ENCODE data around the gene ATP6V1F.

ATP6V1F gene, protein sequence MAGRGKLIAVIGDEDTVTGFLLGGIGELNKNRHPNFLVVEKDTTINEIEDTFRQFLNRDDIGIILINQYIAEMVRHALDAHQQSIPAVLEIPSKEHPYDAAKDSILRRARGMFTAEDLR

DNA sequence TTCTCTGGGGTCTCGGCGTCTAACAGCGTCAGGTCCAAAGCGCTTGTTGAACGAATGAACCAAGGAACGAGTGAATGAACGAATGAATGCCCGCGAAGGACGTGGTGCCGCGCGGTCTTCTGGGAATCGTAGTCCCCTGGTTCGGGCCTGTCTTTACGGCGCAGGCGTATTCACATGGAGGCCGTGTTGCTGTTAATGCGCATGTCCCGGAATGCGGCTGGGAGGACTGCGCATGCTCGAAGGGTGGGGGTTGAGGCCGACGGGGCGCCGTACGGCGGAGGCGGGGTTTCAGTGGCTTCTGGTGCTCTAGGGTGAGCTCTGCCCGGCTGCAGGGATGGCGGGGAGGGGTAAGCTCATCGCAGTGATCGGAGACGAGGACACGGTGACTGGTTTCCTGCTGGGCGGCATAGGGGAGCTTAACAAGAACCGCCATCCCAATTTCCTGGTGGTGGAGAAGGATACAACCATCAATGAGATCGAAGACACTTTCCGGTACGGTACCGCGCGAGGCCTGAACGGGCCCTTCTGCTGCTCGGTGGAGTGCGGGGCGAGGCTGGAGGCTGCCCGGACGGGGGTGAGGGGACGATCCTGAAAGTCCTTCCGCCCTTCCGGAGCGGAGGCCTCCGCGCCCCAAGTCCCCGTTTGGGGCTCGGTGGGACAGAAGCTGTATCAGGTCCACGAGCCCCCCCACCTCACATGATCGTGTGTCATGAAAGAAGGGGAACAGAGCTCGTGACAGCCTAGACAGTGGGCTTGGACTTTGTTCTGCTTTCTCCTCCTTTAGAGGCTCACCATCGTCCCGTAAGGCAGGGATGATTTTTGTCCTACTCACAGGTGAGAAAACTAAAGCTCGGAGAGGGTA lies at the start of gene ATP6V1F:
TSS of gene ATP6V1F (plus strand) at position 286 of the 862 bp plus-strand sequence. CDS start at position 335, 49 bp downstream.
- peak; percentile 98 for DNase-seq

DNA sequence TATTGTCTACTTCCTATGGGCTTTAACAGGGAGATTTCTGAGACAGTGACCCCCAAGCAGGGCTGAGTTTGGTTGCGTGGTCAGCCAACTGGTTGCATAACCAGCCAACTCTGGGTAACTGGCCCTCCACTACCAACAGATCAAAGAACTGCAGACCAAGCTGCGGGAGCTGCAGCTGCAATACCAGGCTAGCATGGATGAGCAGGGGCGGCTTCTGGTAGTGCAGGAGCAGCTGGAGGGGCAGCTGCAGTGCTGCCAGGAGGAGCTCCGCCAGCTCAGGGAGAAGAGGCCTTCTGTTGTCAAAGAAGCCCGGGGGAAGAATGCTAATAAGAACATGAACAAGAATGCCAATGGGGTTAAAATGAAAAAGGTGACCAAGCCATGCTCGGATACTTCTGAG lies 48.2 kb upstream of the ATP6V1F start:
- DNase-seq, result no peak

DNA sequence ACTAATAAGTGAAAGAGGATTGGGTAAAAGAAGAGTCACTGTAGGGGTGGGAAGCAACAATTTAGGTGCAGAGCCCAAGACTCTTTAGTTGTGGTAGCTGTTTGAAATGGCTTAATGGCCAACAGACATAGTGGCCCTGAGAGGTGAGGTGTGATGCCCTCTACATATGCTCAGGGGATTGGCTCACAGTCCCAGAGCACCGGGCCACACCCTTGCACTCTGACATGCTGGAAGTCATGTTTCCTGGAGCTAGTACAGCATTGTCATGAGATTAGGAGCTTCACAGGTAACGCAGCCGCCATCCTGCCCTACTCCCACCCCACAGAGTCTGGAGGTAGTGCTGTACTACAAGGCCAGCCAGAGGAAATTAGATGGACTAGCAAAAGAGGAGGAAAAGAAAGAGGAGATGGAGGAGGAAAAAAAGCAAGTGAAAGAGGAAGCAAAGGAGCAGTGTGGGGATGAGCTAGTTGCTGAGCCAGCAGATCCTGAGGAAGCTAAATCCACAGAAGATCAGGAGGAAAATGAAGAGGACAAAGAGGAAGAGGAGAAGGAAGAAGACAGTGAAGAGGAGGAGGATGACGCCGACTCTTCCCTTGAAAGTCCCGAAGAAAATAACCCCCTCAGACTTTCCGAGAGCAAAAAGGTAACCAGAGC lies 47.2 kb upstream of the ATP6V1F start:
- DNase-seq, result no peak

DNA sequence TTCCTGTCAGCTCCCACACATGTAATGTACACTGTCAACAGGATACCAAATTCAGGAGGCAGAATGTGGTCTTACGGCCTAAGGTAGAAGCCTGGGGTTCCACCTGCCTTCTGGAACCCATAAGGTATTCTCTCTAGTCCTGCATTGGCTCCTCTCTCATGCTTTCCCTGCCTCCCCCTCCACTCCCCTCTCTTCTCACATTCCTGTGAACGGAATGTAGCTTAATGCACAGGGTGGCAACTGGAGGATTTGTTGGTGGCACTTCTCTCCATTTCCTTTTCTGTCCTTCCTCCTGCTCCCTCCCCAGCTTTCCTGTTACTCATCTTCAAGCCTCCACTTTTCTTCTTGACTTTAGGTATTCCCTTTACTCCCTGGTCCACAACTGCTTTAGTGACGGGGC lies 44.0 kb upstream of the ATP6V1F start:
- DNase-seq, result no peak

DNA sequence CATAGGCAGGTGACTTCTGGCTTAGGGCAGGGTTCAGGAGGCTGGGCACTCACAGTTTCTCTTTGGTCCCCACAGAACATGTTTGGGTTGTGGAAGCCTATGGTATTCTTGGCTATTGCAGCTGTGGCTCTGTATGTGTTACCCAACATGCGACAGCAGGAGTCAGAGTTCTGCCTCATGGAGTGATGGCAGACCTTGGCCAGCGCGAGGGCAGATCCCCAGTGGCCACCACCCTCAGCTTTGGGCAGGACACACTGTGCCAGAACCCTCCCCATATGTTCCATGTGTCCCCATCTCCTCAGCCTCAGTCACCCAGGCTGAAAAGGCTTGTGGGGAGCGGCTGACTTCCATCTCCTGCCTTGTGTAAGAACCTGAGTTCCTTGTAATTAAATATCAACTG lies 40.9 kb upstream of the ATP6V1F start:
- no peak for DNase-seq

DNA sequence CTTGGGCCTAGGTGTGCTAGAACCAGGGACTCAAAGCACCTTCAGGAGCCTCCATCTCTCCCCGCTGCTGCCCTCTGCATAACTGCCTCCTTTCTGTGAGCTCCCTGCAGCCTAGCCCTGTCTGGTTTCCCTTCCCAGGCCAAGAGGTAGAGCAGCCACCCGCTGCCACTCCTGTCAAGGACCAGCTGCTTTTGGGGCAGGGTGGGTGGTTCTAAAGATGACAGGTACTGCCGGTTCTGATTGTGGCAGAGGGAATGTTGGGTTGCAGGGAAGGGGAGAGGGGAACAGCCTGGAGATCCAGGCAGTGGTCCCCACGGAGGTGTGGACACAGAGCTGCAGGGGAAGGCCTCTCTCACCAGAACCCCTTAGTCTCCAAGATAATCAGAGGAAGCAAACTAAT lies 36.1 kb upstream of the ATP6V1F start:
- DNase-seq, result no peak

DNA sequence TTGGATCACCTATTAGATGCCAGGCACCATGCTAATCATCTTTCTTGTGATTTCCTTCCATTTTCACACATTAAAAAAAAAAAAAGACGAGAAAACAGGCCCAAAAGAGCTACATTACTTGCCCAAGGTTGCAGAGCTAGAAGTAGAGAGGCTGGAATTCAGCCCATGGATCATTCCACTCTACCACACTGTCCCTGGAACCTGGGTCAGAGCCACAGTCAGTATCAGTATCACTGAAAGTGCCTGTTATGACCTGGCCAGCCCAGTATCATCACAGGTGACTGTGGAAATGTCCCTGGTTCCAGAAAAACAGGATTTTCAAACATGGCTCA lies 35.8 kb upstream of the ATP6V1F start:
- DNase-seq, result no peak

DNA sequence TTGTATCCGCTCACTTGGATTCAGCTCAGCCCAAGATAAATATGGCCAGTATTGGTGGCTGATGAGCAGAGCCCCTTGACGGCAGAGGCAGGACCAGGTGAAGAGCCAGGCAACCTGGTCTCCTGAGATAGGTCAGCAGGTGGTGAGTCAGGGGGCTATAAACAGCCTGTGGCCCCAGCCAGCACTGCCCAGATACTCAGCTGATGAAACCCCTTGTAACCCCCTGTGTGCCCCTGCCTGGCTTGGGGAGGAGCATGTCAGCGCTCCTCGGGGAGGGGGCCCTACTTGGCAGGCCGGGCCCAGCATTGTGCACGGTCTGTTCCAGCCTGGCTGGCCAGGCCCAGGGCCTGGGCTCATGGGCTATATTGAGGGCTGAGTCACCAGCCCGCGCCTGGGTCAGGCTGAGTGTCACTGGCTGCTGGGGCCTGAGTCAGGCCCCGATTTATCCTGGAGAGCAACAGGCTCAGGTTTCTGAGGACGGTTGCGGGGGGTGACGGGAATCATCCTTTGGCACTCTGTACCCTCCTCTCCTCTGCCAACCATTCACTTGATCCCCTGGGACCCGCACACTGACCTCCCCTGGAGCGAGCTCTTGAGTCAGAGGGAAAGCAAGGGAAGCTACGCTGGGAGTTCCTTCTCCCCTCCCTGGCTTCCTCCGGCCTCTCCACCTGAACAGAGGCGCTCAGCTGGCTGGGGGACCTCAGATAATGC lies 35.3 kb upstream of the ATP6V1F start:
- no peak for DNase-seq

DNA sequence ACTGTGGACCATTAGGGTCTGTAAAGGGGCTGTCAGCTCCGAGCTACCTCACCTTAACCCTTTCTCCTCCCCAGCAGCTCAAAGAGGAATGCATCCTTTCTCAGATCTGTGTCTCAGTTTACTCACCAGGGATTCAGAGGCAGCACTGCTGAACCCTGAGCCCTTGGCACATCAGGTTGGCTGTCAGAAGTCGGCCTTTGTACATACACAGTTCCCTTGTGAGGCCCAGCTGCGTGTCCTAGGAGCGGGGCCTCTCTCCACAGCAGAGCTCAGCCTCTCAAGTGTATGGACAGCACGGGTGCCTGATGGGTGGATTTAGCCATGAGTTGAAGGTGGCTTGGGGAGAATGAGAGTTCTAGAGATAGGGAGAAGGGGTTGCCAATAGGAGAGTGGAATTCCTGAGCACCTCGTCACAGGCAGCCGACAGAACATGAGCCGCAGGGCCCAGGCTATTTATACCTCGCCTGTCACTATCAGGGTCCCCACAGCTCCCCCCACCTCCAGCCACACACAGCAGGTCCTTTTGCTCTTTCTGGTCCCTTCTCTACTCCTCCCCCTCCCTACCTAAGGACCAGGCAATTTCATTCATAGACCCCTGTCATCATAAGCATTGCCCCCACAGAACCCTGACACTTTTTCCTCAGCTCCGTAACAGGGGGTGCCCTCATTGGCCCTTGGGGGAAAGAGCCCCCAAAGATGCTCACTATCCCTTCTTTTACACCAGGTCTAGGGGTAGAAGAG lies 34.5 kb upstream of the ATP6V1F start:
- DNase-seq, result no peak

DNA sequence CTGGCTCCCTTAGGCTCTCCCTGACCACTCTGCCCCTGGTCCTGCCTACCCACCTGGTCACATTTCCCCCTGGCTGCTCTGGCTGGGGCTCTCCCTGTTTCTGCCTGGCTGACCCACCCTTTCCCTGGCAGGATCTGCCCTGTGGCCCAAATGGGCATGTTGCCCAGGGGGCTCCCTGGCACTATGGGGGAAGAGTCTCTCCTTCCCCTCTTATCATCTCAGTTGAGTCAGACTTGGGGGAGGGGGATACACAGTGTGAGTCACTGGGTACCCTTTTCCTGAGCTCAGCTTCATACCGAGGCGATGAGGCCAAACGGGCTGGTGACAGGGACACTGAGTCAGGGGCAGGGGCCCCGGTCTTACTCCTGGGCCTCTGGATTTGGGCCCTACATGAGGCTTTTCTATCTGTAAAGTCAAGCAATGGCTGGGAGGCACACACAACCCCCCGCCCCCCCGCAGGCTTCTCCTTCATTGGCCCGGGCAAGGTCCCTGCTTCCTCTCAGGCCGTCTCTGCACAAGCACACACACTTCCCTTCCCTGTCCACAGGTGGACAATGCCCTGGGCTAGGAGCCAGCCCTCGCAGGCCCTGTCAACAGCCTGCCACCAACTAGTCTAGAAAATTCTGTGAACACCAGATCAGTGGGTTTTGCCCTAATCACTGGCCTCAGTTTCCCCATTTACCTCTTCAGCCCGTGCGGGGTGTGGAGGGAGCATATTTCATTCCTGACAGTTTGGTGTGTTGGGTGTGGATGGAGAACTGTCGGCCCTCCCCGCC lies 33.1 kb upstream of the ATP6V1F start:
- no peak for DNase-seq

DNA sequence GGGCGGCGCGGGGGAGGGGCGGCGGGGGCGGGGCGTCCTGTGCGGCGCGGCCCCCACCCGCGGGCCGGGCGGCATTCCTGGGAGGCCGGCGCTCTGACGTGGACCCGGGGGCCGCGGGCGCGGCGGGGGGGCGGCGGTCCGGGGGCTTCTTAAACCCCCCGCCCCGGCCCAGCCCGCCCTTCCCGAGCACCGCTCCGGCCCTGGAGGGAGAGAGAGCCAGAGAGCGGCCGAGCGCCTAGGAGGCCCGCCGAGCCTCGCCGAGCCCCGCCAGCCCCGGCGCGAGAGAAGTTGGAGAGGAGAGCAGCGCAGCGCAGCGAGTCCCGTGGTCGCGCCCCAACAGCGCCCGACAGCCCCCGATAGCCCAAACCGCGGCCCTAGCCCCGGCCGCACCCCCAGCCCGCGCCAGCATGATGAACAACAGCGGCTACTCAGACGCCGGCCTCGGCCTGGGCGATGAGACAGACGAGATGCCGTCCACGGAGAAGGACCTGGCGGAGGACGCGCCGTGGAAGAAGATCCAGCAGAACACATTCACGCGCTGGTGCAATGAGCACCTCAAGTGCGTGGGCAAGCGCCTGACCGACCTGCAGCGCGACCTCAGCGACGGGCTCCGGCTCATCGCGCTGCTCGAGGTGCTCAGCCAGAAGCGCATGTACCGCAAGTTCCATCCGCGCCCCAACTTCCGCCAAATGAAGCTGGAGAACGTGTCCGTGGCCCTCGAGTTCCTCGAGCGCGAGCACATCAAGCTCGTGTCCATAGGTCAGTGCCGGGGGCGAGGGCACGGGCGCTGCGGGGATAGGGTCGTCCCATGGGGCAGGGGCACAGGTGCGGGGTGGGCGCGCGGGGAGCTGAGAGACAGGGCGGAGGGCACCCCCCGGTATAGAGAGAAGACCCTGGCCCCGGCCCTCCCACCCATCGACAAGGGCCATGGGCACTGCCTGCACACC lies 32.2 kb upstream of the ATP6V1F start, which contains the start of gene FLNC:
TSS of gene FLNC (plus strand) at position 176 of the 947 bp plus-strand sequence. CDS start at position 408, 232 bp downstream.
- peak; percentile 4 for DNase-seq

DNA sequence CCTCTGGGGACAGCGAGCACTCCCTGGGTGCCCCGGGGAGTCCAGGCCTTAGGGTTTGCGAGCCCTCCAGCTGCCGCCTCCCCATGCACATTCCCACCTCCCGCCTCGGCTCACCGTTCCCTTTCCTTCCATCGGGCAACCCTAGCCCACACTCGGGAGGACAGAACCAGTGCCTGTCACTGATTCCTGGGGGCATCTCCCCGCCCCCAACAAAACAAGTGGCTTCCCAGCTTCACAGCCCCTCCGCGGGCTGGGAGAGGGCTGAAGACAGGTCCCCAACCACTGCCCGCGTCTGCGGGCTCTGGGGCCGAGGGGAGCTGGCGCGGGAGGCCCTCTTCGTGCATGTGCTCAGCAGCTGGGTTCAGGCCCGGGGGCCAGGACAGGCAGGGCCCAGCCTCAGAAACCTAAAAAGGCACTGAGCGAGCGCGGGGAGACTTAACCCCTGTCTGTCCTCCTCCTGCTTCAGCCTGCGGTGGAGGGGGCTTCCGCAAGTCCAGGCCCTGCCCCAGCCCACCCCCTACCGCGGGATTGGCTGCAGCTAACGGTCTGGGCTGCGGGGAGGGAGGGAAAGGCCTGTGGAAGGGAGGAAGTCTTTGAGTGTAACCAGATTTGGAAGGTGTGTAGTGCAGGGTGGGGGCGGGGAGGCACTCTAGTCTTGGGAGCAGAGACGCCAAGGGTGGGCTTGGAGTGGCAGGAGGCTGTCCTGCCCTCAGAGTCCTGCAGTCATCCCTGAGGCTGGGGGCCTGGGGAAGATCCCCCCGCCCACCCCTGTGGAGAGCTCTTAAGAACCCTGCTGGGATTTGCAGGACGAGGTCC lies 31.3 kb upstream of the ATP6V1F start:
- DNase-seq, result no peak

DNA sequence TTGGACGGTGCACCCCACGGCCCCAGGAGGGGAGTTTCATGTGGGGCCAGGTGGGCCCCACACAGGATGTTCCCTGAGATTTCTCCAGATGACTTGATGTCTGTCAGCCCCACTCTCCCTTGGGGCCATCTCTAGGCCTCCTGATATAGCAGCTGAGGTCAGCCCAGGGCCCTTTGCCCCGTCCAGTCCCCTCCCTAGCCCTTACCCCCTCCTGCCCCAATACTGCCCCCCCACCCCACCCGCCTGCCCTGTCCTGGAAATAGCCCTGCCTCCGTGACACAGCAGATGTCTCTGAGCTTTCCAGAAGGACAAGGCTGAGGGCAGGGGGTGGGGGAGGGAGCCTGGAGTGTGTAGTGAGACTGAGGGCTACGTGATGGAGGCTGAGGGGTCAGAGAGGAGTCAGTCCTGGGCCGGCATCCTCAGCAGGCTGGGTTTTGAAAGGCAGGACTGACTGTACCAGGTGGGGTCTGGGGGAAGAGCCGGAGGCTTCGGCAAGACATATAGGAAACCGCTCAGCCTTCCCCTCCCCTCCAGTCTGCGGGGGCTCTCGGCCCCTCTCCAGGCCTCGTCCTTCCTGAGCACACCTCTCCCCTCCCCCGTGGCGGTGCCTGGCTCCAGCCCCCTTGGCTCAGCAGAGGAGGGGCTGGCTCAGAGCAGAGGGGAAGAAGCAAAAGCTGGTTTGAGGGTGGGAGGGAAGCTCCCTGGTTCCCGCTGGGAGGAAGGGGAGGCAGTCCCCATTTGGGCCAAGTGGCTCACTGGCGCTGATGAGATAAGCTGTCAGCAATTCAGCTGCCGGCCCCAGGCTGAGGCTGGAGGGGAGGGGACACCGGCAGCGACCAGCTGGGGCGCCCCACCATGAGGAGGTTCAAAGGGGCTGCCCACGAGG lies 30.4 kb upstream of the ATP6V1F start:
- DNase-seq, result no peak

DNA sequence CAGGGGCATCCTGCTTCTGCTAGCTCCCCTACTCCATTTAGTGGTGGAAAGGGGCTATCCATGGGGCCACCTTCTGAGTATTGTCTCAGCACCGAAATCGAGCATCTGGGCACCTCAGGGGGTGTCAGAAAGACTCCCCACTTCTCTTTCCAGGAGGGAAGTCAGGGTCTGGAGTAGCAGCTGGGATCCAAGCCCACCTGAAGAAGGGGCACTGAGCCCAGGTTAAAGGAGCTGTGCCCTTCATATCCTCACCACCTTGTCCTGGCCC lies 29.8 kb upstream of the ATP6V1F start:
- no peak for DNase-seq

DNA sequence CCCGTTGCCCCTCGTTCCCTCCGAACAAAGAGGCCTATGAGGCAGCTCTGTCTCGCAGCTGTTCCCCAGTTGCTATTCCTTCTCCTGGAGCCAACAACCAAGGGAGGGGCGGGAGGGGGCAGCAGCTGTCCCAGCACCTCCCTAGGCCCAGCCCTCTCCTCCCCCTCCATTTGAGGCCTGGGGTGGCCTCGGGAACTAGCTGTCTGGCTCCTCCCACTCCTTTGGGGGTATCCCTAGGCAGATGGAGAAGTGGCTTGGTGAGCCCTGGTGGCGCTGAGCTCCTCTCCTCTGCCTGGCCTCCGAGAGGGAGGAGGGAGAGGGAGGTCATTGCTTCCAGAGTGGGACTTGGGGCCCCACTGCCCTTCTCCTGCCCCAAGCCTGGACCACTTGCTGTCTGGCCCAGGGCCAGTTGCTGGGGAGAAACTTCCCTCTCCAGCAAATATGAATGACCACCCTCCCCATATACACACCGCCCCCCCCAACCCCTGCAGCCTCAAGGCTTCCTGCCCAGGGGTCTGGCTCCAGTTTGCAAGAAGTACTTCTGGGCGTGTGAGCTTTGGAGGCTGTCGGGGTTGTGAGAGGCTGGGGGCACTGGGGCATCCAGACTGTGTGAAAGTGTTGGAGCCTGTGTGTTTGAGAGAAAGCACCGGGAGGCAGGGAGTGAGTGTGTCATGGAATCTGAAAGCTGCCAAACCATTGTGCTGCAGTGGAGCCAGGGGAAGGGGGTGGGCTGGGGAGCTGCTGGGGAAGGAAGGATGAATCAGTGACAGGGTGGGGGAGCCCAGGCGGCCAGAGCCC lies 29.3 kb upstream of the ATP6V1F start:
- DNase-seq, result no peak

DNA sequence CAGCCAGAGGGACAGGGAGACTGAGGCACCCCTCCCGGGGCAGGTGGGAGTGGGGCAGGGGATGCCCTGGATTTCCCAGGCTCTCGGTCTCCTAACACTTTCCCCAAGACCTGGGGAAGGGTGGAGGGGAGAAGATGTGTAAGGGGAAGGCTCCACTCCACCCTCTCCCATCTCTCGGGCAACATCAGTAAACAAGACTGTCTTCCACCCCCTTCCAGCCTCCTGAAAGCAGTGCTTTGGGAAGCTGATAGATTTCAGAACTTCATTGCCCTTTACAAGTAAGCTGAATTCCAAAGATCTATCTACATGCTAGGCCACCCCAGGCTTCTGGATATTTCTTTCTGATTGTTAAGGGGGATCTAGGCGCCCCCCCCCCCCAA lies 28.7 kb upstream of the ATP6V1F start:
- DNase-seq, result no peak

DNA sequence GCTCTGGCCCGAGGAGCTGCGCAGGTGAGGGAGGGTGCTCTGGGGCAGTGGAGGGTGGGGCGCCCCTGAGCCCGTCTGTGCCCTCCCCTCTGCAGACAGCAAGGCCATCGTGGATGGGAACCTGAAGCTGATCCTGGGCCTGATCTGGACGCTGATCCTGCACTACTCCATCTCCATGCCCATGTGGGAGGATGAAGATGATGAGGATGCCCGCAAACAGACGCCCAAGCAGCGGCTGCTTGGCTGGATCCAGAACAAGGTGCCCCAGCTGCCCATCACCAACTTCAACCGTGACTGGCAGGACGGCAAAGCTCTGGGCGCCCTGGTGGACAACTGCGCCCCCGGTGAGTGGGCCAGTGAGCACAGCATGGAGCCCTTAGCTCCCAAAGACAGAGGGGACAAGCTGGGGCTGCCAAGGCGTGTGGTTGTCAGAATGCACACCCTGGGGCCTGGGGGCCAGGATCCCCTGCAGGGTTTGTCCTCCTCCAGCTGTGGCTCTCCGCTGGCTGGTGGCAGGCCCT lies 27.4 kb upstream of the ATP6V1F start:
- DNase-seq, result no peak

All from NCI-H526 treated with DMSO at 0.1 percent for 48 hours (cell line).